GM23338 (cell line): ENCODE results near the gene RPRD1A. TPM values are rescaled to one million over a fixed set of nuclear protein-coding genes. Genes with fewer than 3 reads are reported as not detected.

Experiments
- ATAC-seq: fragments of 200-7000 bp; cut with Tn5 transposase; 3 replicates; pipeline ENCODE4 v1.9.1; 2020
- DNase-seq: peaks from one replicate; pipeline ENCODE4 v3.0.0-alpha.2; 2015; ENCODE audit warnings: low spot score
- H2AFZ ChIP-seq: fragments of 200-600 bp; sonication (generic); 2 replicates; pipeline ENCODE4 v1.8.0; 2016; ENCODE audit warnings: antibody characterized with exemption, mild to moderate bottlenecking, moderate library complexity
- H3F3A ChIP-seq: fragments of 200-600 bp; sonication (generic); replicated peaks from 2 replicates; pipeline ENCODE4 v1.8.0; 2017; ENCODE audit warnings: antibody characterized with exemption, mixed run types, low read depth
- H3K27ac ChIP-seq: fragments of 200-600 bp; sonication (generic); 2 replicates; pipeline ENCODE4 v1.6.1; 2016; ENCODE audit warnings: low read depth
- H3K27me3 ChIP-seq: fragments of 200-600 bp; sonication (generic); 2 replicates; pipeline ENCODE4 v1.8.0; 2016; ENCODE audit warnings: mild to moderate bottlenecking, mixed run types, moderate library complexity; ENCODE audit not compliant: insufficient read depth
- H3K36me3 ChIP-seq: fragments of 200-600 bp; sonication (generic); 2 replicates; pipeline ENCODE4 v1.8.0; 2016; ENCODE audit warnings: mild to moderate bottlenecking; ENCODE audit not compliant: insufficient read depth
- H3K4me1 ChIP-seq: fragments of 200-600 bp; sonication (generic); 2 replicates; pipeline ENCODE4 v1.8.0; 2016; ENCODE audit warnings: mild to moderate bottlenecking, moderate library complexity; ENCODE audit not compliant: insufficient read depth
- H3K4me2 ChIP-seq: fragments of 200-600 bp; sonication (generic); 2 replicates; pipeline ENCODE4 v1.7.1; 2017; ENCODE audit warnings: mixed run types
- H3K4me3 ChIP-seq: fragments of 200-600 bp; sonication (generic); 2 replicates; pipeline ENCODE4 v1.6.1; 2016; ENCODE audit warnings: mixed run types
- H3K79me2 ChIP-seq: fragments of 200-600 bp; sonication (generic); replicated peaks from 2 replicates; pipeline ENCODE4 v1.8.0; 2017; ENCODE audit warnings: mild to moderate bottlenecking; ENCODE audit not compliant: insufficient read depth
- H3K9me2 ChIP-seq: fragments of 200-600 bp; sonication (generic); 2 replicates; pipeline ENCODE4 v1.8.0; 2017; ENCODE audit not compliant: insufficient read depth
- H4K20me1 ChIP-seq: fragments of 200-600 bp; sonication (generic); replicated peaks from 2 replicates; pipeline ENCODE4 v1.8.0; 2017; ENCODE audit warnings: mild to moderate bottlenecking; ENCODE audit not compliant: insufficient read depth
- H3K27ac Mint-ChIP-seq: 2 replicates; pipeline ENCODE4 v1.8.0; 2020; ENCODE audit warnings: inconsistent platforms, mild to moderate bottlenecking, moderate library complexity, mixed read lengths
- H3K27me3 Mint-ChIP-seq: 3 replicates; pipeline ENCODE4 v1.8.0; 2022; ENCODE audit warnings: low read depth, mild to moderate bottlenecking, moderate library complexity, mixed read lengths, inconsistent platforms; ENCODE audit not compliant: insufficient read depth, poor library complexity
- H3K36me3 Mint-ChIP-seq: 3 replicates; pipeline ENCODE4 v1.8.0; 2021; ENCODE audit warnings: low read depth, mild to moderate bottlenecking, inconsistent platforms, moderate library complexity, mixed read lengths
- H3K4me1 Mint-ChIP-seq: 3 replicates; pipeline ENCODE4 v1.8.0; 2020; ENCODE audit warnings: mild to moderate bottlenecking, inconsistent platforms, mixed read lengths
- H3K4me3 Mint-ChIP-seq: 3 replicates; pipeline ENCODE4 v1.8.0; 2021; ENCODE audit warnings: moderate library complexity, mild to moderate bottlenecking, inconsistent platforms, mixed read lengths
- H3K9me3 Mint-ChIP-seq: 3 replicates; pipeline ENCODE4 v1.8.0; 2020; ENCODE audit warnings: moderate library complexity, mild to moderate bottlenecking, inconsistent platforms, mixed read lengths
- CREB1 ChIP-seq: fragments of 250-450 bp; sonication (Bioruptor Pico); IDR thresholded peaks from 2 replicates; pipeline ENCODE4 v1.5.0; 2020; ENCODE audit warnings: low read depth, mild to moderate bottlenecking, moderate library complexity
- EZH2 ChIP-seq: fragments of 200-600 bp; sonication (generic); IDR thresholded peaks from one replicate; pipeline ENCODE4 v1.8.0; 2017; ENCODE audit warnings: antibody characterized with exemption, mild to moderate bottlenecking, low read depth; ENCODE audit not compliant: unreplicated experiment
- EZH2phosphoT487 ChIP-seq: fragments of 200-600 bp; sonication (generic); IDR thresholded peaks from one replicate; pipeline ENCODE4 v1.8.1; 2018; ENCODE audit warnings: antibody characterized with exemption; ENCODE audit not compliant: unreplicated experiment
- NANOG ChIP-seq: IDR thresholded peaks from 2 replicates; pipeline ENCODE4 v1.6.1; 2016; ENCODE audit warnings: antibody characterized with exemption, borderline replicate concordance
- POLR2AphosphoS5 ChIP-seq: IDR thresholded peaks from 2 replicates; pipeline ENCODE4 v1.6.1; 2016; ENCODE audit warnings: antibody characterized with exemption, low read depth
- REST ChIP-seq: IDR thresholded peaks from one replicate; pipeline ENCODE4 v1.6.1; 2018; ENCODE audit warnings: antibody characterized with exemption; ENCODE audit not compliant: unreplicated experiment
- ZNF331 ChIP-seq: fragments of 250-450 bp; sonication (Bioruptor Pico); IDR thresholded peaks from 2 replicates; pipeline ENCODE4 v1.5.0; 2020; ENCODE audit warnings: low read depth, mild to moderate bottlenecking, moderate library complexity
- ZNF462 ChIP-seq: fragments of 250-450 bp; sonication (Bioruptor Pico); IDR thresholded peaks from 2 replicates; pipeline ENCODE4 v1.5.0; 2020; ENCODE audit warnings: mild to moderate bottlenecking, moderate library complexity
- polyA plus RNA-seq: library from polyadenylated mRNA; unstranded; fragments of >200 nt; fragmentation: Nextera tagmentation; extraction: Ambion mirVana; gene quantifications from 2 replicates; pipeline ENCODE4 v1.2.1, GENCODE V29; 2016
- total RNA-seq: library from RNA; depleted of rRNA; stranded (reverse); fragments of >200 nt; shearing (Covaris generic); gene quantifications from 2 replicates; pipeline ENCODE4 v1.2.3, GENCODE V29; 2014
- TF ChIP-seq, protein P1 (sequence below): IDR thresholded peaks from 2 replicates; pipeline ENCODE4 v1.6.1; 2016; ENCODE audit warnings: antibody characterized with exemption

The RPRD1A gene
- total and polyA plus RNA-seq, 2 experiments from 2014 or later = 67.9 to 157 TPM

DNA sequence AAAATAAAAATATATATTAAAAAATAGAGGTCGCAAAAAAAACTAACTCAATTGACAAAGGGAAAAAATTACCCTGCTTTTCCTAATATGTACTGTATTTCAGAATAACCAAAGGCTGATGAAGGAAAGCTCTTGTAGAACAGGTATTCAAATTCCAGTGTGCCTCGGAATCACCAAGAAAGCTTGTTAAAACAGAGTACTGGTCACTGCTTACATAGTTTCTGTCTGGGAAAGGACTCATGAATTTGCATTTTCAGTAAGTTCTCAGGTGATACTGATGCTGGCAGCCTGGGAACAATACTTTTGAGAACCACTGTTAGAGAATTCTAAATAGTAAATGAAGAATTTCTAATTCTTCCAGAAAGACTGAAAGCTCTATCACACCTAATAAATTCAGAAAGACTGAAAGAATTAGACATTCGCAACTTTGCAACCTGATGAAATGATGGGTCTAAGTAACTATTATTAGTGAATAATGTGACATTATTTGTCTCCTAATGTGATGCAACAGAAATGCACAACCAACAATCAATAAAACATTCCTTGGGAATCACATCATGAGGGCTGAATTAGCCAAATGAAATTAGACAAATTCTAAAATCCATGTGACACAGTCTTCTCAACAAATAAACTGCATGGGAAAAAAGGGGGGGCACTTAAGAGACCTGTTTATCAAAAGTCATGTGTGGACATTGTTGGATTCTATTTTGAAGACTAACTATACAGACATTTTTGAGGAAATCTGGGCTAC lies 21.9 kb downstream of the RPRD1A start (continued):
- TF ChIP-seq REST (no peak), EZH2 (no peak), ZNF331 (CRISPR knock-in tag) (no peak), NANOG (no peak)

DNA sequence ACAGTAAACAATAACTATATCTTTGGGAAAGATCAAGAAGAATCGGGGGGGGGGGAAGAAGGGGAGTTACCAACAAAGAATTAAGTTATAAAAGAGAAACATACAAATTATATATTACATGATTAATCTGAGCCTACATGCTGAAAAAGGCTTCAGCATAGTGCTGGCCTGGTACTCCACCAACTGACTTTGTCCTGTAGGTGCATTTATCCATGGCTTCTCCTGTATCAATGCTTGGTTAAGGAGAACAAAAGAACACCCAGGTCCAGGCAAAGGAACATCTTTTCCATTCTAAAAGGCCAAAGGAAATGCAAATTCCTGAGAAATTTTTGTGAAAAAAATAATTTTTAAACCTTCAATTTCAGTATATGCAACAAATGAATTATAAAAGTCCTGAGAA lies 24.2 kb downstream of the RPRD1A start:
- Mint-ChIP-seq H3K4me1 (peaks cover 41% of the 10 kb centered on the region), H3K4me3 (no peak overlapping the region), H3K27ac (no peak overlapping the region), H3K27me3 (peaks cover 3% of the 10 kb centered on the region), H3K36me3 (peaks cover 40% of the 10 kb centered on the region), H3K9me3 (peaks cover 32% of the 10 kb centered on the region)
- no peaks in the 10 kb centered on the region for H3K9me2 ChIP-seq
- no peaks in the 10 kb centered on the region for H3K27me3 ChIP-seq
- no peak overlapping the region for H2AFZ ChIP-seq
- DNase-seq (no peak), ATAC-seq (peak; percentile 66)
- peaks cover 54% of the 10 kb centered on the region for H3K4me1 ChIP-seq
- H3K27ac ChIP-seq = no peak overlapping the region
- H3K36me3 ChIP-seq = peaks cover 16% of the 10 kb centered on the region
- peaks cover 62% of the 10 kb centered on the region for H4K20me1 ChIP-seq
- peaks cover 100% of the 10 kb centered on the region for H3K79me2 ChIP-seq
- no peaks in the 10 kb centered on the region for H3F3A ChIP-seq
- H3K4me2 ChIP-seq = peak overlapping the region; percentile 42; the same call in 1 of the 2 replicates
- peak overlapping the region; percentile 6; the same call in 1 of the 2 replicates for H3K4me3 ChIP-seq
- no peak for TF ChIP-seq ZNF331 (CRISPR knock-in tag)
- no peak for TF ChIP-seq ZNF462 (CRISPR knock-in tag)
- no peak for TF ChIP-seq NANOG
- TF ChIP-seq EZH2 = no peak
- TF ChIP-seq, protein P1, sequence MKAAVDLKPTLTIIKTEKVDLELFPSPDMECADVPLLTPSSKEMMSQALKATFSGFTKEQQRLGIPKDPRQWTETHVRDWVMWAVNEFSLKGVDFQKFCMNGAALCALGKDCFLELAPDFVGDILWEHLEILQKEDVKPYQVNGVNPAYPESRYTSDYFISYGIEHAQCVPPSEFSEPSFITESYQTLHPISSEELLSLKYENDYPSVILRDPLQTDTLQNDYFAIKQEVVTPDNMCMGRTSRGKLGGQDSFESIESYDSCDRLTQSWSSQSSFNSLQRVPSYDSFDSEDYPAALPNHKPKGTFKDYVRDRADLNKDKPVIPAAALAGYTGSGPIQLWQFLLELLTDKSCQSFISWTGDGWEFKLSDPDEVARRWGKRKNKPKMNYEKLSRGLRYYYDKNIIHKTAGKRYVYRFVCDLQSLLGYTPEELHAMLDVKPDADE = no peak
- no peak for TF ChIP-seq EZH2phosphoT487
- TF ChIP-seq REST = no peak
- TF ChIP-seq POLR2AphosphoS5 = no peak
- TF ChIP-seq CREB1 (CRISPR knock-in tag) = no peak
